Fibroblast of peridontal ligament (primary cell): ENCODE results near the gene CHCHD3.
A peak's percentile ranks its signal among the peaks of the same experiment; 100 is the strongest.
"Not testable (repeated sequence)": the region's sequence is repeated elsewhere in the genome, so short reads cannot be mapped to it uniquely, and the experiment has no call there.

Experiments used
- DNase-seq: peaks from one replicate; pipeline ENCODE4 v3.0.0-alpha.2; 2010; ENCODE audit errors: extremely low read depth

The CHCHD3 gene

GRCh38 chr7:133003052-133003910, 78.6 kb downstream of the CHCHD3 start:
- peak; percentile 58 for DNase-seq

DNA sequence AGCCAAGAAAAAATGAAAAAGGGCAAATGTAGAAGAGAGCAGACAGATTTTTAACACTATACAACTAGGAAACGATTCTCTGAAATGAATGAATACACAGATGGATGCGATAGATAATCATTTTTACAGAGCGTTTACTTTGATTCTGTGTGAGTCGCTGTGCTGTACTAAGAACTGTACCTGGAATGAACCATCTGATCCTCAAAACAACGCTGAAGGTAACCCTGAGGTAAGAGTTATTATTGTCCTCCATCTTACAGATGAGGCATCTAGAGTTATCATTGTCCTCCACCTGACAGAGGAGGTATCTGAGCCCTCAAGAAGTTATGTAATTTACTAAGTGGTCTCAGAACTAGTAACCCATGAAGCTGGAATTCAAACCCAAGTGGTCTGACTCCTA, 80.2 kb downstream of the CHCHD3 start:
- DNase-seq, result no peak

- no peak for DNase-seq
Observed at GRCh38 chr7:132999845-133000244, 82.0 kb downstream of the CHCHD3 start.

DNA sequence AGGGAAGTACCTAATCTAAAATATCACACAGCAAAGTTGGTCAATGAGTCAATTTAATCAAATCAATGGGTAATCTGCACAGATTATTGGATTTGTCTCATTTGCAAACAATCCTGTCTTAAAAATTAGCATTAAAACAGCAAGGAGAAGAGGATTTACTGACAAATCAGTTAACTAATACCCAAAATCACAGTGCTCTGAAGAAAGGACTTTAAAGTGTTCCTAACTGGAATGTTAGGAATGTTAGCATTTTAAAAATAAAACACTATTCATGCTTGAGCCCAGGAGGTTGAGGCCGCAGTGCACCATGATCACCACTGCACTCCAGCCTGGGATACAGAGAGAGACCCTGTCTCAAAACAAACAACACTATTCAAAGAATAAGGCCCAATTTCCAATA, 83.1 kb downstream of the CHCHD3 start:
- no peak for DNase-seq

DNA sequence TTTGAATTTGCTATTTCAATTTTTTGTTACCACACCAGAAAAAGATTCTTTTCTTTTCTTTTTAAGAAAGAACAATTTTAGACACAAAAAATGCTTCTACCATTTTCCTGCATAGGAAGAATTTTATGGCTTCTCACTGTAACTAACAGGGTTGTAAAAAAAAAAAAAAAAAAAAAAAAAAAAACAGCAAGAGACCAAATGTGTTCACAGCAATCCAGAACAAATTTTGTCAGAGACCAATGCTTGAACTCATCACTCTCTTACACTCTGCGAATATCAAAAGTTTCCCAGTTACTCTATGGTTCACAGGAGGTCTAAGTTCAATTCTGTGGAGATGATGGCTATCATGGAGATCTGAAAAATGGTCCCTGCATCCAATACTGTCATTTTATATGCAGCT, 84.4 kb downstream of the CHCHD3 start:
- DNase-seq, result no peak

DNA sequence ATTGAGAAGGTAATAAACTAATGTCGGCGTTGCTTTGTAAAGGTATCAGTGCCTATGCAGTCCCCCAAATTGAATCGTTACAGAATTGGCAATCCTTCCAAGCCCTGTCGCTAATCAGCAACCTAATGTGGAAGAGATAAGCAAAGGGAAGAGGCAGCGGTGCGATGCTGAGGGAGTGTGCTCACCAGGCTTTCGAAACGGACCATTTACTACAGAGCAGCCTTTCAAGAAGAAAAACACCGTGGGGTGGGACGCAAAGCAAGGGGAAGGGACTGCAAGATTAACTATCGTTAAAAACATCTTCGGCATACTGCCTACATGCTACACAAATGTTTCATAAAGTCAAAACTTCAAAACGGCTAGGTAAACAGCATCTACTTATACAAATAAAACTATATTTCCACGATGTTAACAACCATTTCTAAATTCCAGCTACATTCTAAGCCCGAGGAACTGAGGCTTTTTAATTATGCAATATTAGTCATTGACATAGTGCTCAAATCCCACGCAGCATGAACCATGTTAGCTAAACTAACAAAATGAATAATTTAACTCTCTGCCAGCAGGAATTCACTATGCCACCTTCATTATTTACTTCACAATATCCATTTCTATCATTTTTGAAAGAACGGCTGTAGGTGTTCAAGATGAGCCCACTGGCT, 85.2 kb downstream of the CHCHD3 start:
- no peak for DNase-seq

- DNase-seq, result no peak
Observed at GRCh38 chr7:132993377-132994013, 88.4 kb downstream of the CHCHD3 start.

GRCh38 chr7:132991615-132992587, 90.0 kb downstream of the CHCHD3 start:
- no peak for DNase-seq

DNA sequence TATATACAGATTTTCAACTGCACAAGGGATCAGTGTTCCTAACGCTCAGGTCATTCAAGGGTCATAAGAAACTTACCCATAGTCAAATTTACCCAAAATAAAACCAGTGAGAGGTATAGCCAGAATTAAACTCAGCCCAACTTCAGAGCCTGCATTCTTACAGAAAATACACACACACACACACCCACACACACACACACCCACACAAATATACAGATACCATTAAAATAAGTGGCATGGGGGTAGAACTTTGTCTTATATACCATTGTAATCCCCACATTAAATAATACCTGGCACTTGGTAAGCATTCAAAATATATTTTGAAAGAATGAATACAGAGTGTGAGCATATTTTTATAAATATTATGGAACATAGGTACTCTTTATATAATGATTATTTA, 93.8 kb downstream of the CHCHD3 start:
- DNase-seq, result no peak

- no peak for DNase-seq
Observed at GRCh38 chr7:132980402-132980801, 101.5 kb downstream of the CHCHD3 start.

DNA sequence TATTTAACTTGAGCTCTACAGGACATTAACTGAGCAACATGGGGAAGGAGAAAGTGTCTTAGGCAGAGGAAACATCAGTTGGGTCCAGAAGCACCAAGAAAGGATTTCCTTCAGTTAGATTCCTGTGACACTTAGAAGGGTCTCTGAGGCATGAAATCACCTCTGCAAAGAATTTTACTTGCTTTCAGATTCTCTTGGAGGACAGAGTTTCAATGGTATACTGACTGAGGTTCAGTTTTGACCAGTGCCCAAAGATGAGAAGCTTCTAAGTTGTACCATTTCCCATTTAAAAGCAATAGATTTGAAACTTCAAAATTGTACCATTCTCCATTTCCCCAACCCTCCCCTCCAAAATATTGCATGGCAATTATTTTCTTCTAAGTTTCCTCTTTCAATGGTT, 102.4 kb downstream of the CHCHD3 start:
- DNase-seq, result no peak

DNA sequence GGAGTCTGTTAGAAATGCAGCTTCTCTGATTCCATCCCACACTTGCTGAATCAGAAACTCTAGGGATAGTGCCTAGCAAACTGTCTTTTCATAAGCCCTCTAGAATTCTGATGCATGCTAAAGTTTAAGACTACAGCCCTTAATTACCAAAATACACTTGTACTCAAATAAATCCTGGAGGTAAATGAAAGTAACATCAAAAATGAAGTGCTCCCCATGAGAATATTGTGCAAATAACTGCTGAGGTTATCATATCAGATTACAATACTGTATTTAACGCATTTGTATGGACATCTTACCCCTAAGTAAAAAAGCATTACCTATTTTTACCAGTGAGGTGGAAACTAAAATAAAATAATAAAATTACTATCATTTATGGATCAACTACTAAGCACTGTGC, 104.7 kb downstream of the CHCHD3 start:
- peak; percentile 27 for DNase-seq

DNA sequence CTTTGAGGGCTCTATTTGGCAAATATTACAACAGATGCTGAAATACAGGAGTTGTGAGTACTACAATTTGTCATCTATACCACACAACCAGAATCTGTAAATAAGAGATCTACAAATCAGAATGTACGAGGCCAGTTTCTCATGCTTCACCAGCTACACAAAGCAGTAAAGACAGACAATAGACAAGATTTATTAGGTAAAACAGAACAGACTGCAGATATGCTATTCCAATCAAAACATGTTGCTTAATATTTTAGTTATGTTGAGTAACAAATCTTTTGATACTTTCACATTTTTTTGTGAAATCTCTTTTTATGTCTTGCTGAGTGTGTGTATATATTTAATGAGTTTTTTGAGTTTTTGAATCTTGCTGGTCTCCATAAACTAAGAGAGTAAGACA, 109.1 kb downstream of the CHCHD3 start:
- no peak for DNase-seq

DNA sequence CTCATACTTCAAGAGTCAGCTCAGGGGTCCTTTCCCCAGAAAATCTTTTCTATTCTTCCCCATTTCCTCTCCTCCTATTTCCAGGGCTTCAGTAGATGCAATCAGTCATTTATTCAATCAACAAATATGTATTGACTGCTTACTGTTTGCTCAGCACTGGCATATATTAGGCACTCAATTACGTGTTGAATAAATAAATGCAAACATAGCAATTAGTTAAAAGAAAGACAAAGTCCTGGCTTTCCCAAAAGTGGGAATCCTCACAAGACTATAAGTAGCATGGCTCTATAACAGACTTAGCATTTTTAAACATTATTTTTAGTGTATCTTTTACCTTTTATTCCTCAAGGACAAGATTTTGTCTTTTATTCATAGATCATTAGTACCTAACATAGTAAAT, 111.6 kb downstream of the CHCHD3 start:
- no peak for DNase-seq

DNA sequence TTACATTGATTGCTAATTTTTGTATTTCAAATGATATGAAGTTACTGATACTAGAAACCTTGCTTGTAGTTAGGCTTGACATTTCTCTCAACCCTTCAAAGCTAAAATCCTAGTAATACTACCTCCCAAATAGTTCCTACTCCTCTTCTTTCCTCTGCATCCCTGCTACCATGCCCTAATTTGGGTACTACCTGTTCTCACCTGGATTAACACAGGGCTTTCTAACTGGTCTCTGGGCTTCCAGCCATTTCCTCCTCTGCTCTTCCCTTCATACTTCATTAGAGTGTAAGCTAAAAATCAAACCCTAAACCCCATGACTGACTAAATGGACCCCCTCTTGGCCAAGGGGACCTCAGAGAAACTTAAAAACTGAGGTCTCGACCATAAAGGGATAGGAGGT, 112.4 kb downstream of the CHCHD3 start:
- no peak for DNase-seq

- DNase-seq, result not testable (repeated sequence)
Observed at GRCh38 chr7:132967470-132967848, 114.4 kb downstream of the CHCHD3 start.

DNA sequence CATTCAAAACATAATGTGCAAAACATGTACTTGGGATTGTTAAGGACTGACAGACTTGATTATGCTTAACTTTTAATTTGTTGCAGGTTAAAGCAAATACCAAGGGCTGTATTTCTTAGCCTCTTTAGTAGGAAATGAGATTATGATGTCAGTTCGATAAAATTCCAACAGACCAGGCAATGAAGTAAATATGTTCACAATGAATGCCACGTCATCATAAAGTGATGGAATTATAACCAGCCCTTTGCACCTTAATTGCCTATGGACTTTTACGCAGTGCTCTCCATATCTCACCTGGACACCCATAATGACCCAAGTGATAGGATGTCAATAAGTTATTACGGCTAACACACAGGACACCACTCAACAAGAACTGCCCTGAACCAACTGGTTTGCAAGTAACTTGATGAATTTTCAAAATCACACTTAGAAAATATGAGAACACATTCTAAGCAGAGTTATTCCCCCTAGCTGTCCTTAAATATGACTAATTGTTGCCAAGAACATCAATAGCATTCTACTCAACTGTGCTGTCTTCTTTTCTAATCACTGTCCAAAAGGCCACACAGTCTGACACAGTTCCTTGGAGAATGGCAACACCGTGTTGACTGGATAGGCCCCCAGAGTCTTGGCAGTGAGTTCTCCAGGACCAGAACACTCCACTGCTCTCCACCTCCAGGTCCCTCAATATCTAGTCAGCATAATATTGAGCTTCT, 115.0 kb downstream of the CHCHD3 start:
- peak; percentile 11 for DNase-seq

- no peak for DNase-seq
Observed at GRCh38 chr7:132965951-132966350, 115.9 kb downstream of the CHCHD3 start.

DNA sequence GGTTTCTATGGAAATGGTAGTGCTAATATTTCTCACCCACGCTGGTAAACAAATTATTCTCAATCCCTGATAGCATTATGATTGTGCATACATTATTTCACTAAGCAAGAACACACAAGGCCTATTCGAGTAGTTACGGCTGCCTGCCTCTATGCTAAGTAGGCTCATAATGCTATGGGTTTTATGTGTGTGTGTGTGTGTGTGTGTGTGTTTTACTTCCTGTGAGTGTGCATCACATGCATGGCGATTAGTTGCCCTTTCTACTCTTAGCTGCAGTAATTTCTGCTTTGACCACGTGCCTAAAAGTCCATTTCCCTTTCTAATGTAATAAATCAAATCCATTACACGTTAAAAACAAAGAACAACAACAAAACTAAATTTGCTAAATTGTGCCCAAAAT, 117.0 kb downstream of the CHCHD3 start:
- no peak for DNase-seq

GRCh38 chr7:132959891-132960290, 122.0 kb downstream of the CHCHD3 start:
- no peak for DNase-seq

- no peak for DNase-seq
Observed at GRCh38 chr7:132956556-132956955, 125.3 kb downstream of the CHCHD3 start.
